Measurements from ENCODE around the gene ZNF473.
"Not testable (repeated sequence)": the region's sequence is repeated elsewhere in the genome, so short reads cannot be mapped to it uniquely, and the experiment has no call there.

ZNF473 gene

DNA sequence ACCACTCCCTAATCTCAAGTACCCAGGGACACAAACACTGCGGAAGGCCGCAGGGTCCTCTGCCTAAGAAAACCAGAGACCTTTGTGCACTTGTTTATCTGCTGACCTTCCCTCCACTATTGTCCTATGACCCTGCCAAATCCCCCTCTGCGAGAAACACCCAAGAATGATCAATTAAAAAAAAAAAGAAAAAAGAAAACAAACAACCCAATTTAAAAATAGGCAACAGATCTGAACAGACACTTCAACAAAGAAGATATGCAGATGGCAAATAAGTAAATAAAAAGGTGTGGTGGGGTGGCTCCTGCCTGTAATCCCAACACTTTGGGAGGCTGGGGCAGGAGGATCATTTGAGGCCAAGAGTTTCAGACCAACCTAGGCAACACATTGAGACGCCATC, 61.3 kb downstream of the ZNF473 start:
- not testable (repeated sequence) for H3K9me3 Mint-ChIP-seq; H3K27me3 Mint-ChIP-seq (ENCODE audit: low read depth); H3K4me3 Mint-ChIP-seq; H3K4me1 Mint-ChIP-seq (ENCODE audit: low read depth); H3K27ac Mint-ChIP-seq; H3K36me3 Mint-ChIP-seq (ENCODE audit: low read depth)

DNA sequence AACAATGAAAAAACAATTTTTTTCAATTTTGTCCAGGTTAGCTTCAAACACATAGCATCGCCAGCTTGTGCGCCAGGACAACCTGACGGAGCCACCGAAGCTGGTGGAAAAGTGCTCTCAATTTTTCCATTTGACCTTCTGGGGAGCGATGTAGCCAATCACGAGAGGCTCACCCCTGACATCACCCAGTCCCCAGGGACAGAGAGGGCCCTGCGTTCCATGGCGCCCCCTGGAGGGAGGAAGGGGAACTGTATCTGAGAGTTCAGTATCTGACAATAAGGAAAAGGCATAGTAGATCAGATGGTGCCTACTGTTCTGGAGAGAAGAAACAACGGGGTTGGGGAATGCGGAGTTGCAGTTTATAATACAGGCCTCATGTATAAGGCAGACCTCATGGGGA, 64.9 kb downstream of the ZNF473 start:
- not testable (repeated sequence) for H3K4me3 Mint-ChIP-seq; H3K27me3 Mint-ChIP-seq (ENCODE audit: low read depth); H3K9me3 Mint-ChIP-seq; H3K36me3 Mint-ChIP-seq (ENCODE audit: low read depth); H3K27ac Mint-ChIP-seq; H3K4me1 Mint-ChIP-seq (ENCODE audit: low read depth)

DNA sequence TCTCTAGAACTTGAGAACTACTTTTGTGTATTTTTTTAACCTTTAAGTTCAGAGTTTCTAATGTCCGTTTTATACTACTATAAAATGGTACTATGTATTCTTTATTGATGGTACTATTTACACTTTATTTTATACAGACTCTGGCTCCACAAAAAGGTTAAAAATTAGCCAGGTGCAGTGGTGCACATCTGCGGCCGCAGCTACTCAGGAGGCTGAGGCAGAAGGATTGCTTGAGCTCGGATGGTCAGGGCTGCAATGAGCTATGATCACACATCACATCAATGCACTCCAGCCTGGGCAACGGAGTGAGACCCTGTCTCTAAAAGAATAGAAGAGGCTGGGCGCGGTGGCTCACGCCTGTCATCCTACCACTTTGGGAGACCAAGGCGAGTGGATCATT, 66.0 kb downstream of the ZNF473 start:
- not testable (repeated sequence) for H3K27ac Mint-ChIP-seq; H3K4me3 Mint-ChIP-seq; H3K9me3 Mint-ChIP-seq; H3K27me3 Mint-ChIP-seq (ENCODE audit: low read depth); H3K36me3 Mint-ChIP-seq (ENCODE audit: low read depth); H3K4me1 Mint-ChIP-seq (ENCODE audit: low read depth)

DNA sequence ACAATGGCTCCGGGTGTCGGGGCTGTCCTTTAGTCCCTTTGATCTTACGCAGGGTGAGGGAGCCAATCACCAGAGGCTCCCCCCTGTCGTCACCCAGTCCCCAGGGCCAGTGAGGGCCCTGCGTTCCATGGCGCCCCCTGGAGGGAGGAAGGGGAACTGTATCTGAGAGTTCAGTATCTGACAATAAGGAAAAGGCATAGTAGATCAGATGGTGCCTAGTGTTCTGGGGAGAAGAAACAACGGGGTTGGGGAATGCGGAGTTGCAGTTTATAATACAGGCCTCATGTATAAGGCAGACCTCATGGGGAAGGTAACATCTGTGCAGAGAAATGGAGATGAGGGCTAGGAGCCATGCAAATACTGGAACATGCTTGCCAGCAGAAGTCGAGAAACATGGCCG, 66.8 kb downstream of the ZNF473 start:
- H3K4me3 Mint-ChIP-seq; H3K36me3 Mint-ChIP-seq (ENCODE audit: low read depth); H3K4me1 Mint-ChIP-seq (ENCODE audit: low read depth); H3K27ac Mint-ChIP-seq; H3K27me3 Mint-ChIP-seq (ENCODE audit: low read depth); H3K9me3 Mint-ChIP-seq: not testable (repeated sequence)

DNA sequence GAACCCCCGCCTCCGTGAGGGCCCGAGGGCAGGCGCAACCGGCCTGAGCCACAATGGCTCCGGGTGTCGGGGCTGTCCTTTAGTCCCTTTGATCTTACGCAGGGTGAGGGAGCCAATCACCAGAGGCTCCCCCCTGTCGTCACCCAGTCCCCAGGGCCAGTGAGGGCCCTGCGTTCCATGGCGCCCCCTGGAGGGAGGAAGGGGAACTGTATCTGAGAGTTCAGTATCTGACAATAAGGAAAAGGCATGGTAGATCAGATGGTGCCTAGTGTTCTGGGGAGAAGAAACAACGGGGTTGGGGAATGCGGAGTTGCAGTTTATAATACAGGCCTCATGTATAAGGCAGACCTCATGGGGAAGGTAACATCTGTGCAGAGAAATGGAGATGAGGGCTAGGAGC, 72.1 kb downstream of the ZNF473 start:
- not testable (repeated sequence) for H3K9me3 Mint-ChIP-seq; H3K4me1 Mint-ChIP-seq (ENCODE audit: low read depth); H3K27ac Mint-ChIP-seq; H3K4me3 Mint-ChIP-seq; H3K36me3 Mint-ChIP-seq (ENCODE audit: low read depth); H3K27me3 Mint-ChIP-seq (ENCODE audit: low read depth)

DNA sequence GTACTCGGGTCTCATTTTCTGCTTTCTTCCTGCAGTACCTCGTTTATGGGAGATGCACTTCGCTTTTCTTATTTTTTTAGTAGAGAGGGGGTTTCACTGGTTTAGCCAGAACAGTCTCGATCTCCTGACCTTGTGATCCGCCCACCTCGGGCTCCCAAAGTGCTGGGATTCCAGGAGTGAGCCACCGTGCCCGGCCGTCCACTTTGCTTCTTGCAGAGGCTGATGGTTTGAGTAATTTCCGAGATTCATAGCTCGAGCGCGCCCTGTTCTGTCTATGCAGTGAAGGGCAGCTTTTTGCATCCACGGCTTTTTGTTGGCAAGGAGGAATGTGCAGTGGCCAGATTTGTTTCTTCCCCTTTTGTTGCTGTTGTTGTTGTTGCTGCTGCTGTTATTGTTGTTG, 73.1 kb downstream of the ZNF473 start:
- not testable (repeated sequence) for H3K27me3 Mint-ChIP-seq (ENCODE audit: low read depth); H3K36me3 Mint-ChIP-seq (ENCODE audit: low read depth); H3K4me3 Mint-ChIP-seq; H3K27ac Mint-ChIP-seq; H3K4me1 Mint-ChIP-seq (ENCODE audit: low read depth); H3K9me3 Mint-ChIP-seq

DNA sequence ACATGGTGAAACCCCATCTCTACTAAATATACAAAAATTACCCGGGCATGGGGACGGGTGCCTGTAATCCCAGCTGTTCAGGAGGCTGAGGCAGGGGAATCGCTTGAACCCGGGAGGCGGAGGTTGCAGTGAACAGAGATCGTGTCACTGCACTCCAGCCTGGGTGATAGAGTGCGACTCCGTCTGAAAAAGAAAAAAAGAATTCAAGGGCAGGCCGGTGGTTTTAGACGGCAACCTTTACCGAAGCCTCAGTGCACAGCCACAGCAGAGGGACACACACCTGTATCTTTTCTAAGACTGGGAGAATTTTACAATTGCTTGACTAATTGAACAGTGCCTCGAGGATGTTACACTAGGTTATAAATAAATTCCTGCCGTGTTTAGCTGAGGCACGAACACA, 73.9 kb downstream of the ZNF473 start:
- H3K4me1 Mint-ChIP-seq (ENCODE audit: low read depth); H3K27ac Mint-ChIP-seq; H3K27me3 Mint-ChIP-seq (ENCODE audit: low read depth): not testable (repeated sequence)

DNA sequence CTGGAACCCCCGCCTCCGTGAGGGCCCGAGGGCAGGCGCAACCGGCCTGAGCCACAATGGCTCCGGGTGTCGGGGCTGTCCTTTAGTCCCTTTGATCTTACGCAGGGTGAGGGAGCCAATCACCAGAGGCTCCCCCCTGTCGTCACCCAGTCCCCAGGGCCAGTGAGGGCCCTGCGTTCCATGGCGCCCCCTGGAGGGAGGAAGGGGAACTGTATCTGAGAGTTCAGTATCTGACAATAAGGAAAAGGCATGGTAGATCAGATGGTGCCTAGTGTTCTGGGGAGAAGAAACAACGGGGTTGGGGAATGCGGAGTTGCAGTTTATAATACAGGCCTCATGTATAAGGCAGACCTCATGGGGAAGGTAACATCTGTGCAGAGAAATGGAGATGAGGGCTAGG, 75.1 kb downstream of the ZNF473 start:
- H3K9me3 Mint-ChIP-seq: not testable (repeated sequence)

More for the DNA sequence above, 73.9 kb downstream of the ZNF473 start:
- H3K4me3 Mint-ChIP-seq; H3K9me3 Mint-ChIP-seq; H3K36me3 Mint-ChIP-seq (ENCODE audit: low read depth): not testable (repeated sequence)

More for the DNA sequence above, 75.1 kb downstream of the ZNF473 start:
- H3K4me1 Mint-ChIP-seq (ENCODE audit: low read depth); H3K36me3 Mint-ChIP-seq (ENCODE audit: low read depth); H3K27ac Mint-ChIP-seq; H3K4me3 Mint-ChIP-seq; H3K27me3 Mint-ChIP-seq (ENCODE audit: low read depth): not testable (repeated sequence)

Data from T-helper 1 cell treated with Interleukin-12 subunit alpha and Interleukin-12 subunit beta and Interleukin-4 antibody, amounts not matched to agents 30 μg/mL and 1 μg/mL, for 36 hours (primary cell).